DND-41 (cell line): ENCODE data around the gene CERS6.
"Not testable (repeated sequence)": the region's sequence is repeated elsewhere in the genome, so short reads cannot be mapped to it uniquely, and the experiment has no call there.

ENCODE experiments used
- EZH2 ChIP-seq: IDR thresholded peaks from 3 replicates; pipeline ENCODE4 v1.6.1; 2012; ENCODE audit warnings: borderline replicate concordance, low read depth, mild to moderate bottlenecking, moderate library complexity, low read length, inconsistent platforms; ENCODE audit not compliant: severe bottlenecking
- TF ChIP-seq, protein P1 (sequence below): IDR thresholded peaks from 2 replicates; pipeline ENCODE4 v1.5.1; 2012; ENCODE audit warnings: borderline replicate concordance, low read length, moderate library complexity, mild to moderate bottlenecking; ENCODE audit not compliant: poor library complexity, severe bottlenecking; ENCODE audit errors: extremely low read depth

DNA sequence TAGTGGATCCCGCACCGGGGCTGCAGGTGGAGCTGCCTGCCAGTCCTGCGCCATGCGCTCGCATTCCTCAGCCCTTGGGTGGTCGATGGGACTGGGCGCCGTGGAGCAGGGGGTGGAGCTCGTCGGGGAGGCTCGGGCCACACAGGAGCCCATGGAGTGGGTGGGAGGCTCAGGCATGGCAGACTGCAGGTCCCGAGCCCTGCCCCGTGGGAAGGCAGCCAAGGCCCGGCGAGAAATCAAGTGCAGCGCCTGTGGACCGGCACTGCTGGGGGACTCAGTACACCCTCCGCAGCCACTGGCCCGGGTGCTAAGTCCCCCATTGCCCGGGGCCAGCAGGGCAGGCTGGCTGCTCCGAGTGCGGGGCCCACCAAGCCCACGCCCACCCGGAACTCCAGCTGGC is 201.3 kb downstream of the CERS6 start:
- TF ChIP-seq, protein P1, sequence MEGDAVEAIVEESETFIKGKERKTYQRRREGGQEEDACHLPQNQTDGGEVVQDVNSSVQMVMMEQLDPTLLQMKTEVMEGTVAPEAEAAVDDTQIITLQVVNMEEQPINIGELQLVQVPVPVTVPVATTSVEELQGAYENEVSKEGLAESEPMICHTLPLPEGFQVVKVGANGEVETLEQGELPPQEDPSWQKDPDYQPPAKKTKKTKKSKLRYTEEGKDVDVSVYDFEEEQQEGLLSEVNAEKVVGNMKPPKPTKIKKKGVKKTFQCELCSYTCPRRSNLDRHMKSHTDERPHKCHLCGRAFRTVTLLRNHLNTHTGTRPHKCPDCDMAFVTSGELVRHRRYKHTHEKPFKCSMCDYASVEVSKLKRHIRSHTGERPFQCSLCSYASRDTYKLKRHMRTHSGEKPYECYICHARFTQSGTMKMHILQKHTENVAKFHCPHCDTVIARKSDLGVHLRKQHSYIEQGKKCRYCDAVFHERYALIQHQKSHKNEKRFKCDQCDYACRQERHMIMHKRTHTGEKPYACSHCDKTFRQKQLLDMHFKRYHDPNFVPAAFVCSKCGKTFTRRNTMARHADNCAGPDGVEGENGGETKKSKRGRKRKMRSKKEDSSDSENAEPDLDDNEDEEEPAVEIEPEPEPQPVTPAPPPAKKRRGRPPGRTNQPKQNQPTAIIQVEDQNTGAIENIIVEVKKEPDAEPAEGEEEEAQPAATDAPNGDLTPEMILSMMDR = not testable (repeated sequence)
- TF ChIP-seq EZH2 = not testable (repeated sequence)
